ENCODE results near the gene DCP1A. TPM values are rescaled to one million over a fixed set of nuclear protein-coding genes. Genes with fewer than 3 reads are reported as not detected.
A peak's percentile ranks its signal among the peaks of the same experiment; 100 is the strongest.

The DCP1A gene
- total and polyA plus RNA-seq, 2 of the 13 experiments (the other 11 are each of a cell fraction or from before 2014, with no cell fraction given) = 14.2 to 41.2 TPM

DNA sequence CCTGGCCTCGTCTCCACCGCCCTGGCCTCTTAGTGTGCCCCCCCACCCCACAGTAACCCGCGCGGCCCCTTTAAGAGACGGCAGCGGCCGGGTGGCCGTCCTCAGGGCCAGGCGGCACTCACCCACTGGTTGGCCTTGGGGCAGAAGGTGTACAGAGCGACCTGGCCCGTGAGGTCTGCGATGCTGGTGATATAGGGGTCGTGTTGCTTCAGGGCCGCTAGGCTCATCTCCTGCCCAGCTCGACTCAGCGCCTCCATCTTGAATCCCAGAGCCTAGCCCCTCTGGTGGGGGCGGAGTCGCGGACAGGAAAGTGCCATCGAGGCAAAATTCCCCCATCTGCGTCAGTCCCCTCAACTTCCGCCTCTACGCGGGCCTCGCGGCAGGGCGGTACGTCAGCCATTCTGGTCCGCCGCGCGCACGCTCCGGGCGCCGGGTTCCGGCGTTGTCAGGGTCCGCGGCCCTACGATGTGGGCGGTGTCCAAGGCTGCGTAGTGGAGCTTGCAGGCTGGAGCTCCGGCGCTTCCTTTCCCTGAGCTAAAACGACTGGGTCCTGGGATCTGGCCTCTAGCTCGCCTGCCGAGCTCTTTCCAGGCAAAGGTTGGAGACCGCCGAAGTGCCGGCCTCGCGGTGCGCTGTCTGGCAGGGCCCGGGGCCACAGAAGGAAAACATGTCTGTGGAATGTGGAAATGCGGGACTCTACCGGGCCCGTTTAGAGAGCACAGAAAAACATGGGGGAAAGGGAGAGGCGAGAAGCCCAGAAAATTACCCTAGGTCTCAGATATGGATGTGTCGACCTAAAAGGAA lies at the start of gene DCP1A (continued):
- TF ChIP-seq ZFP36 (IDR thresholded peaks at IDR 0.05; ENCODE audit: borderline replicate concordance, low read depth, low read length, partially characterized antibody) (no peak), PHF8 (CRISPR knock-in tag; IDR thresholded peaks at IDR 0.05) (peak; percentile 92), ZNF17 (CRISPR knock-in tag; IDR thresholded peaks at IDR 0.05) (peak; percentile 28; the same call in 1 of the 2 replicates), HOXD1 (CRISPR knock-in tag; IDR thresholded peaks at IDR 0.05) (peak; percentile 99), HNRNPK (IDR thresholded peaks at IDR 0.05; ENCODE audit: low read depth, low read length, poor library complexity, severe bottlenecking) (peak; percentile 4), KDM3A (CRISPR knock-in tag; IDR thresholded peaks at IDR 0.05; ENCODE audit: low read depth) (peak; percentile 99), NCOA5 (CRISPR knock-in tag; IDR thresholded peaks at IDR 0.05) (no peak), ZBTB4 (CRISPR knock-in tag; IDR thresholded peaks at IDR 0.05; ENCODE audit: borderline replicate concordance) (peak; percentile 58; the same call in 1 of the 2 replicates), ARID5B (CRISPR knock-in tag; IDR thresholded peaks at IDR 0.05) (peak; percentile 79), SOX6 (IDR thresholded peaks at IDR 0.05) (no peak), SOX6 (CRISPR knock-in tag; IDR thresholded peaks at IDR 0.05) (peak; percentile 92), PITX1 (CRISPR knock-in tag; IDR thresholded peaks at IDR 0.05) (peak; percentile 92), POLR2G (IDR thresholded peaks at IDR 0.05; ENCODE audit: low read depth, low read length) (peak; percentile 96), IRX3 (CRISPR knock-in tag; IDR thresholded peaks at IDR 0.05; ENCODE audit: borderline replicate concordance, low read depth) (peak; percentile 19), ARNTL (CRISPR knock-in tag; IDR thresholded peaks at IDR 0.05) (peak; percentile 70; the same call in 1 of the 2 replicates), ZBTB39 (CRISPR knock-in tag; IDR thresholded peaks at IDR 0.05) (peak; percentile 85; the same call in 1 of the 2 replicates), SNRNP70 (IDR thresholded peaks at IDR 0.05; ENCODE audit: low read depth, low read length) (no peak)
- TF ChIP-seq, protein P1, sequence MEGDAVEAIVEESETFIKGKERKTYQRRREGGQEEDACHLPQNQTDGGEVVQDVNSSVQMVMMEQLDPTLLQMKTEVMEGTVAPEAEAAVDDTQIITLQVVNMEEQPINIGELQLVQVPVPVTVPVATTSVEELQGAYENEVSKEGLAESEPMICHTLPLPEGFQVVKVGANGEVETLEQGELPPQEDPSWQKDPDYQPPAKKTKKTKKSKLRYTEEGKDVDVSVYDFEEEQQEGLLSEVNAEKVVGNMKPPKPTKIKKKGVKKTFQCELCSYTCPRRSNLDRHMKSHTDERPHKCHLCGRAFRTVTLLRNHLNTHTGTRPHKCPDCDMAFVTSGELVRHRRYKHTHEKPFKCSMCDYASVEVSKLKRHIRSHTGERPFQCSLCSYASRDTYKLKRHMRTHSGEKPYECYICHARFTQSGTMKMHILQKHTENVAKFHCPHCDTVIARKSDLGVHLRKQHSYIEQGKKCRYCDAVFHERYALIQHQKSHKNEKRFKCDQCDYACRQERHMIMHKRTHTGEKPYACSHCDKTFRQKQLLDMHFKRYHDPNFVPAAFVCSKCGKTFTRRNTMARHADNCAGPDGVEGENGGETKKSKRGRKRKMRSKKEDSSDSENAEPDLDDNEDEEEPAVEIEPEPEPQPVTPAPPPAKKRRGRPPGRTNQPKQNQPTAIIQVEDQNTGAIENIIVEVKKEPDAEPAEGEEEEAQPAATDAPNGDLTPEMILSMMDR (CRISPR knock-in tag; IDR thresholded peaks at IDR 0.05) = peak; percentile 45
